OCI-M2 (cell line): ENCODE data around the gene XXYLT1.
"Not testable (repeated sequence)": the region's sequence is repeated elsewhere in the genome, so short reads cannot be mapped to it uniquely, and the experiment has no call there.

Source experiments
- DNase-seq: peaks from one replicate; lab custom pipeline; 2025; ENCODE audit not compliant: unreplicated experiment; lab: John Stamatoyannopoulos, UW

Gene XXYLT1

DNA sequence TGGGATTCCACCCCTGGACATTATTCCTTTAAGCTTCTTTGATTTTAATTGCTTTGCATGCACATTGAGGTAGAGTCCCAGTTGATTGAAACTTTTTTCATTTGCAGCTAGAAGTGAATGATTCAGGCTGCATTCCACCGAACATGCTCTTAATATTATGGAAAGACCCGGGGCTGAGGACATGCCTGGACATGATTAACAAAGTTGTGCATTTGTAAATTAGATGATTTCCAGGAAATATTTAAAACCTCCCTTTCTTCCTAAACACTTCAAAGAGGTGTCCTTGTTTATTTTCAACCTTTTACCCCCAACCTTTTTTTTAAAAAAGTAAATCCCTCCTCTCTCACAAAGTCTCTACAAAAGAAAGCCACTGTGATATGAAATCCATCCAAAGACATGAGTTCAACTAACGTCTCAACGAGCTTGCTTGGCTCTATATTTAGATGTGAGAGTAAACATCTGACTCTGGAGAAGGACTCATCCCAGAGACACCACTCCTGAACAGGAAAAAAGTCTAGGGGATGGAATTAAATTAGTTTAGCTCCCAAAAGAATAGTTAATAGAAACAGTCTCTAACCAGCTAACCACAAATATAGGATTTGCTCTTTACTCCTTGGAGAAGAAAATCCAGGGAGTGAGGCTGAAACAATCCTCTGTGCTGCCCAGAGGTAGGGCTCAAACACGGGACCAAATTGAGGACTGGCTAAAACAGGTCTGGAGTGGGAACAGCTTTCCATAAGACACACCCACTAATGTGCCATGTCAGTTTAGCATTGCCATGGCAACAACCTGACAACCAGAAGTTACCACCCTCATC is 83.1 kb downstream of the XXYLT1 start:
- DNase-seq, result no peak

GRCh38 chr3:195186710-195187047 is 84.3 kb downstream of the XXYLT1 start:
- not testable (repeated sequence) for DNase-seq

DNA sequence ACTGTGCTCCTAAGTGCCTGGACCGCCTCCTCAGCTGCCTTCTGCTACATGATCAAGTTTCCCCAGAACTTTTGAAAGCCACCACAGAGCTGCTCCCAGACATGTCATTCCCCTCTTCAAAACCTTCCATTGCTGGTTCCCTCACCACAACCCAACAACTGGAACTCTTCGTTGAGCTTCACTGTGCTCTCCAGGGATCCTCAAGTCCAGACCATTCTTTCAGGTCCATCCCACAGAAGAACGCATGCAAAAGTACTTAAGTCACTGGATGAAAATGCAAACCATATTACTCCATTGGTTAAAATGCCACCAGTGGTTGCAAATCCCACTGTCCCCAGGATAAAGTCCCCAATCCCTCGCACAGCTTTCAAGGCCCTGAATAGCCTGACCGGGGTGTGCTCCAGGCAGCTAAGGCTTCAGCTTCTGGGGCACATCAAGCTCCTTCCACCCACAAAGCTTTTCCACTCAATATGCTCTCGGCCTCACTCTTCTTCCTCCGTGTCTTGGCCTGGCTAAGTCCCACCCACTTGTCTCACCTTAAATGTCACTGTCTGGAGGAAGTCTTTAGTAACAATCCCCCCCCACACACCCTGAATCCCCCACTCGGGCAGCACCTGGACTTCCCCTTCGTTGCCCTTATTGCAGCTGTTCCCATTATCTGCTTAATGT is 84.8 kb downstream of the XXYLT1 start:
- no peak for DNase-seq

- DNase-seq, result no peak
These were observed 85.4 kb downstream of the XXYLT1 start for GRCh38 chr3:195185583-195185982.

DNA sequence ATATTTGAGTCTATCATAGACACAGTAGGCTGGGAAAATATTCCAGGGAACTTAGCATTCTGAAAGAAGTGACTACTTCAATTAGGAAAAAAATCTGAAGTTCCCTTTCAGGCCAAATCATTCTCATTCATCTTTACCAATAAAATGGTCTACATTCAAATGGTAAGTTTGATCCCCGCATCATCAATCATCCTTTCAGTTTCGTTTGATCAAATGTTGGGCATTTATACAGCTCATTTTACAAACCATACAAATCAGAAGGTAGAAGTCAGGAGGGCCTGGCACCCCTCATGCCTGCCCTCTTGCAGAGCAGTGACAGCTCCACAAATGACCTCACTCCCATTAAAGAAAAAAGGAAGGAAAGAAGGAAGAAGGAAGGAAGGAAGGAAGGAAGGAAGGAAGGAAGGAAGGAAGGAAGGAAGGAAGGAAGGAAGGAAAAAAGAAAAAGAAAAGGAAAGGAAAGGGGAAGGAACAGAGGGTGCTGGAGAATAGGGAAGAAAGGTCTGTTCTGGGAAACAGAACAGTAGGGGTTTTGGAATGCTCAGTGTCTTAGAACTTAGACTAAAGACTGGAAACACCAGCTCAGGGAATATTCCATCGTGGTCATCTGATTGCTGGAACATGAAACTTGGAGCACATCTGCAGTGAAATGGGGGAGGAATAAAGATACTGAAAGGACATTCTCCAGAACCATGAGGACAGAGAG is 86.1 kb downstream of the XXYLT1 start:
- DNase-seq, result no peak

- DNase-seq, result no peak
These were observed 87.7 kb downstream of the XXYLT1 start for GRCh38 chr3:195183071-195183776.

DNA sequence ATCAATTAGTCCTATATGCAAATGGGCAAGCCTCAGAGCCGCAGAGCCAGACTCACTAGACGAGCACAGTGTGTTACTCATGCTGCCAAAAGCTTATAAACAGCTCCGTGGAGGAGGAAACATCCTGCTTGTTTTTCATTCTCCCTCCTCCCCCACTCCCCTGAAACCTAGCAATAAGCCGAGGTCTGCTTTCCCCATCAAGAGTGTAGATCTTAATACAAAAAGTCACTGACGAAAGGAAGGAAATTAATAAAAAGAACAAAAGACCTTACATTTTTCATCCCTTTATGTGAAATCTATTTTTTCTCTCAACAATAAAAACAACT is 88.5 kb downstream of the XXYLT1 start:
- no peak for DNase-seq

DNA sequence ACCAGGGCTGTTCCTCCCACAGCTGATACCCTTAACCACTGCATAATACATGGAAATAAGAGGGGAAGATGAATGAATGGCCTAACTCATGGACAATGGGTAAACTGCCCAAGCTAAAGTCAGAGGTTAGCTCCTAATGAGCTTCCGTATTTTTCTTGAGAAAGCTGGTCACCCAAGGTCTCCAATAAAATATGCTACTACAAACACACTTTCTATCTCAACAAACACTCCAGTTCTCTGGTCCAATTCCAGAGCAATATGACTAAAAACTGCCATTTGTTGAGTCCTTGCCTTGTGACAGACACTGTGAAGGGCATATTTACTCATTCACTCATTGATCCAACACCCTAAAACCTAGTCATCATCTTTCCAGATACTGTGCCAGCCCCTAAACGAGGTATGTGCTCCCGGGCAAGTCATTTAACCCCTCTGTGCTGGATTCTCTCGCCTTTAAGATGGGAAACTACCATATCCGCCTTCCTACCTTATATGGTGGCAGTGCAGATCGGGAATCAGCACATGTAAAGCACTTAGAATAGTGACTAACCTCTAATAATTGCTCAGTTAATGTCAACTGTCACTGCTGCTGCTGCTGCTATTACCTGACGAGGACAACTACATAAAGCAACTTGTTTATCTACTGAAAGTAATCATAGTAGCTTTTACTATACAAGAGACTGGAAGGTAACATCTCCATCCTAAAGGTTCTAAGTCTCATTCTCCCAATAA is 89.1 kb downstream of the XXYLT1 start:
- DNase-seq, result no peak

GRCh38 chr3:195181113-195181498 is 89.9 kb downstream of the XXYLT1 start:
- DNase-seq, result no peak

DNA sequence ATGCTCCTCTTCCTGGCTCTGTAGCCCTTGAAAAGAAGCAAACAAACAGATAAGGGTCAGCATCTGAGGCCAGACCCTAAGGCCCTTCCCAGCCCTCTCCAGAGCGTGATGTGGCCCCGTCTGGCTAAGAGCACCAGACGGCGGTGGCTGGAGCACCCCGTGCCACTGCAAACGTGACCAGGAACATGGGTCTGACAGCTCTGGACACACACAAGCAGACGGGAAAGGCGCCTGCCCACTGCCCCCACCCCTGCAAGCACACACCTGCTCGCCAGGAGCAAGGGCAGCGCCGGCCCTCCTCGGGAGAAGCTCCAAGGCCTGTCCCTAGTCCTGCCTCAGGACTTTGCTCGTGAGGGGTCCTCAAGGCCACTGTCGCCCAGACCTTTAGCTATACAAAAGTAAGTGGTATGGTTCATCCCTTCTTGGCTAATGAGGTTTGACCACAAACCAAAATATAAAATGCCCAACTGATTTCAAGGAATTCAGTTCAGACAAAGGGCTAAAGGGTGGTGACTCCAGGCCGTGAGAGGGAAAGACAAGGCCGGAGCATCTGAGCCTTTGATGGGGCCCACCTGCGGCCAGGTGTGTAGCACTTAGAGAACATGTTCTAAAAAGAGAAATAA is 90.4 kb downstream of the XXYLT1 start:
- DNase-seq, result no peak

GRCh38 chr3:195179776-195180489 is 91.0 kb downstream of the XXYLT1 start:
- DNase-seq, result no peak

- DNase-seq, result peak; percentile 90
These were observed 92.6 kb downstream of the XXYLT1 start for GRCh38 chr3:195178124-195178910.

DNA sequence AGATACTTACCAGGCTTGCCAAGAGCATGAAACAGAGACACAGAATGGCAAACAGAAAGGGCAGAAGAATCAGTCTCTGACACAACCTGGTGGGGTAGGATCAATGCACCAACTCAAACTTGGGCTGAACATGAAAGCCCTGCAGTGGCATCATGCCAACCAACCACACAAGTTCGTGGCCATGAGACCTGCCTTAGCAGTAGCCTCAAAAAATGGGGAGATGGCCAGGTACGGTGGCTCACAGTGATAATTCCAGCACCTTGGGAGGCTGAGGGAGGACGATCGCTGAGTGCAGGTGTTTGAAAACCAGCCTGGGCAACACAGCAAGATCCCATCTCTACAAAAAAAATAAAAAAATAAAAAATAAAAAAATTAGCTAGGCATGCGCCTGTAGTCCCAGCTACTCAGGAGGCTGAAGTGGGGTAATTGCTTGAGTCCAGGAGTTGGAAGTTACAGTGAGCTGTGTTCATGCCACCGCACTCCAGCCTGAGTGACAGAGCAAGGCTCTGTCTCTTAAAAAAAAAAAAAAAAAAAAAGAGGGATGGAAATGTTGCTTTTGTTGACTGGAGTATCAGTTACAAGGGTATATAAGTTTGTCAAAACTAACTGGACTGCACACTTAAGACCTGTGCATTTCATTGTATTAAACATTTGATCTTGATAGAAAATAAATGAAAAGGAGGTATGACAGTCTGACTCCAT is 93.4 kb downstream of the XXYLT1 start:
- no peak for DNase-seq

DNA sequence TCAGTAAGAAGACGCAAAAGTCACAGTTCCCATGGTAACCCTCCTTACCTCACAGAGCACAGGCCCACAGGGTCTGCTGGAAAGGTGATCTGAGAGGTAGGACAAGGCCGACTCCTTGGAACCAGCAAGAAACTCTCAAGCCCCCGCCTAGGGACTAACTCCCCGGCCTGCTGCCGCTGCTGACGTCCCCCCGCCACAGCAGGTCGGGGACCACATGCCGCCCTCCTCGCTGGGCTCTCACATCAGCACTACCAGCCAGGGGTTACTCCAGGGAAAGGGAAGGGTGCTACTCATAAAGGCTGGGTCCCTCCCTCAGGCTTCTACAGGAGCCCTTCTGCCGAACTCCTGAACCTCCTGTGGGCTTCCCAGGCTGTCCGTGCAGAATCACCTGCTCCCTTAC is 94.2 kb downstream of the XXYLT1 start:
- DNase-seq, result no peak

- DNase-seq, result no peak
These were observed 95.3 kb downstream of the XXYLT1 start for GRCh38 chr3:195175476-195176337.

DNA sequence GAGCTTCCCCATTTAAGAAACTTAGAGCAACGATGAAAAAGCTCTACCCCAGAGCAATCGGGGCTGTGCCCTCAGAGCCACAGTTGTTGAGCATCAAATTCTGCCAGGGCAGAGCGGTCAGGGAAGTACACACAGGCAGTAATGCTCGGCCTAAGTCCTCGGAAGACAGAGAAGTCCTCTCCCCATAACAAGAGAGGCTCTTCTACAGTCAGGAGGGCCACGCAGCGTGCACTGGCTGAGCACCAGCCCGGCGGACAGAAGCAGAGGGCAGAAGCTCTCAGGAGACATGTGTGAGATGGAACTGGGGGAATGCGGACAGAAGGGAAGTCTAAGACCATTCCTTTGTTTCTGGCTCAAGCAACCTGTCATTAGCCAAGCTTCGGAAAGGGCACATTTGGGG is 95.9 kb downstream of the XXYLT1 start:
- DNase-seq, result no peak

- no peak for DNase-seq
These were observed 97.3 kb downstream of the XXYLT1 start for GRCh38 chr3:195173657-195174056.

DNA sequence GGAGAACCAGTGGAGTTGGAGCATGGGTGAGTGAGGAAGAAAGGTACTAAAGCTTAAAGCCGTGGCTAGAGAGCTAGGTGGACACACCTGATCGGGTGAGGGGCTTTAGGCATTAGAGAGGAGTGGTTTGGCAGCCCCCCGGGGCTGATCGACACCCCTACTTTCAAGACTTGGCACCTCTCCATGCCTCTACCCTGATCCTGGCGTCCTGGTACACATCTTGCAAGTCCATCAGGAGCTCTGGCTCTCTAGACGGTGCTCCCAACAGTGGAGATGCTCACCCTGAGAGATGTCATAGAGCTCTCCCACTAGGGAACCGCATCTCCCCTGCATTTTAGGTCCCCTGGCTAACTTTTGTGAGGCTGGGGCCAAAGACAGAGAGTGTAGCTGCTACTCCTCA is 98.1 kb downstream of the XXYLT1 start:
- no peak for DNase-seq
